ENCODE data around the gene IL17REL. TPM values are rescaled to one million over a fixed set of nuclear protein-coding genes. Genes with fewer than 3 reads are reported as not detected.

IL17REL gene
- total and polyA plus RNA-seq, 12 donors = not detected

DNA sequence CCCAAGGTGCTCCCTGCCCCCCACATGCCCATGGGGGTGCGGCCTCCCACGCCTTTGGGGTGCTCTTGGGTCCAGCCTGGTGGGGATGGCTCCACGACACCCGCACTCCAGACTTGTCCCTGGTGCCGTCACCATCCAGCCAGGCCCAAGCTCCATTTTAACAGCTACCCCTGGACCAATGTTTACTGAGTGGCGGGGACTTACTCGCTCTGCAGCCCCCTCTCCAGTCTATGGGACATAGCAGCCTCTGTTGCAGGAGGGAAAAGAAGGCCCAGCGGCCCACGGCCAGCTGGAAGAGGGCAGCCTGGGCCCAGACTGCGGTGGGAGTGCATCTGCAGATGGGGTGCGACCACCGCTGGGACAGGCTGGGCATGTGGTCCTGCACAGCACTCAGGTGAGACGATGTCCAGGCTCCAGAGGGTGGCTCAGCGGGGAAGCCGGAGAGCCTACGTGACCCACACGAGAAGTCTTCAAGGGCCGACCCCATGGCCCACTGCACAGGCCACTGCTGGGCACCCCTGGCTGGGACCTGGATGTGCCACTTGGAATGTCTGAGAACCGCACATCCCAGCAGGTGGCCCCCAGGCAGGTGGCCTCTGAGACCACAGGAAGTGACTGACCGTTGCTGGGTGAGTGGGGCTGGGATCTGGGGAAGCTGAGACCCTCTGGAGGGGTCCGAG, 18.1 kb downstream of the IL17REL start:
- Histone ChIP-seq H3K36me3 (replicated peaks in 1 of 2) (no peaks in the 10 kb centered on the region), H3K4me1 (replicated peaks in 1 of 2) (peaks cover 0 to 6% of the 10 kb centered on the region in 2 donors), H3K27ac (no peak overlapping the region), H3K27me3 (no peaks in the 10 kb centered on the region), H3K9me3 (replicated peaks in 1 of 3) (peaks cover 0 to 14% (median 0%) of the 10 kb centered on the region in 3 donors), H3K4me3 (no peak overlapping the region)
- TF ChIP-seq, protein P1, sequence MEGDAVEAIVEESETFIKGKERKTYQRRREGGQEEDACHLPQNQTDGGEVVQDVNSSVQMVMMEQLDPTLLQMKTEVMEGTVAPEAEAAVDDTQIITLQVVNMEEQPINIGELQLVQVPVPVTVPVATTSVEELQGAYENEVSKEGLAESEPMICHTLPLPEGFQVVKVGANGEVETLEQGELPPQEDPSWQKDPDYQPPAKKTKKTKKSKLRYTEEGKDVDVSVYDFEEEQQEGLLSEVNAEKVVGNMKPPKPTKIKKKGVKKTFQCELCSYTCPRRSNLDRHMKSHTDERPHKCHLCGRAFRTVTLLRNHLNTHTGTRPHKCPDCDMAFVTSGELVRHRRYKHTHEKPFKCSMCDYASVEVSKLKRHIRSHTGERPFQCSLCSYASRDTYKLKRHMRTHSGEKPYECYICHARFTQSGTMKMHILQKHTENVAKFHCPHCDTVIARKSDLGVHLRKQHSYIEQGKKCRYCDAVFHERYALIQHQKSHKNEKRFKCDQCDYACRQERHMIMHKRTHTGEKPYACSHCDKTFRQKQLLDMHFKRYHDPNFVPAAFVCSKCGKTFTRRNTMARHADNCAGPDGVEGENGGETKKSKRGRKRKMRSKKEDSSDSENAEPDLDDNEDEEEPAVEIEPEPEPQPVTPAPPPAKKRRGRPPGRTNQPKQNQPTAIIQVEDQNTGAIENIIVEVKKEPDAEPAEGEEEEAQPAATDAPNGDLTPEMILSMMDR (IDR thresholded peaks at IDR 0.05) = no peak
- no peak for TF ChIP-seq POLR2A (IDR thresholded peaks at IDR 0.05)
- no peak for DNase-seq
- intact Hi-C loops (cut with DNase I) = loop anchor here in 1 of 2 donors (5.0 kb wide), 1 partner anchor 62 kb away; no protein-coding TSS in a partner anchor
- WGBS, 4 donors = 92 to 95% (median 93%) methylated on average over 10 to 21 of the region's 21 CpGs

DNA sequence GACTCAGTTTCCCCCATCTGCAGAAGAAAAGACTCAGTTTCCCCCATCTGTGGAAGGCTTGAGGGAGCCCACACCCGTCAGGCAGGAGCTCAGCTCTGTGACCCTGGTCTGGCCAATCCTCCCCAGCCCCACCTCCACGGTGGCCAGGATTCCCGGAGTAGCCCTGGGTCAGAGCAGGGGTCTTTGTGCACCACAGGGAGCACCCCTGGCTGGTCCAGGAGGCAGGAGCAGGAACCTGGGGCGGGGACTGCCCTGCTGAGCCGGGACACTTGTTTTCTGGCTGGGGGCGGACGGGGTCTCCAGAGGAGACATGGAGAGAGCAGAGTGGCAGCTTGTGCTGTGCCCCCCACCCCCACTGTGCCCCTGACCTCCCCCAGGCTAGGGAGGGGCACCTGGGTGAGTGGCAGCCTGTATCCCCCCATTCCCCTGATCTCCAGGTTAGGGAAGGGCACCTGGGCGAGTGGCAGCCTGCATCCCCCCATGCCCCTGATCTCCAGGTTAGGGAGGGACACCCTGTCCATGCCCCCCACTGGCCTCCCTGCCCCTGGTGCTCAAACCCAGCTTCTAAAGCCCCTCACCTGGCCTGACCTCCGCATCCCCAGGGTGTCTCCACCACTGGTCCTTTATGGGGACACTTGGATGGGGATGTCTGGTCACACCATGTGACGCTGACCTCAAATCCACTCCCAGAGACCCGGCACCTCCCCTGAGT, 18.8 kb downstream of the IL17REL start:
- H3K4me1 ChIP-seq (replicated peaks in 1 of 2) = peaks cover 0 to 6% of the 10 kb centered on the region in 2 donors
- DNase-seq = no peak
- no peaks in the 10 kb centered on the region for H3K27me3 ChIP-seq
- no peak overlapping the region for H3K4me3 ChIP-seq
- H3K27ac ChIP-seq = no peak overlapping the region
- H3K36me3 ChIP-seq (replicated peaks in 1 of 2) = no peaks in the 10 kb centered on the region
- intact Hi-C loops (cut with DNase I) = loop anchor here in 1 of 2 donors (5.0 kb wide), 1 partner anchor 62 kb away; no protein-coding TSS in a partner anchor
- peaks cover 0 to 14% (median 0%) of the 10 kb centered on the region in 3 donors for H3K9me3 ChIP-seq (replicated peaks in 1 of 3)
- WGBS, 4 donors = 66 to 87% (median 71%) methylated on average over 3 to 11 of the region's 11 CpGs
- no peak for TF ChIP-seq POLR2A (IDR thresholded peaks at IDR 0.05)
- TF ChIP-seq, protein P1 (IDR thresholded peaks at IDR 0.05) = peak in 1 of 6 experiments; percentile 13

GRCh38 chr22:49992921-49993648, 19.5 kb downstream of the IL17REL start:
- Histone ChIP-seq H3K36me3 (replicated peaks in 1 of 2) (no peaks in the 10 kb centered on the region), H3K9me3 (replicated peaks in 1 of 3) (peaks cover 0 to 14% (median 0%) of the 10 kb centered on the region in 3 donors), H3K27ac (no peak overlapping the region), H3K4me3 (no peak overlapping the region), H3K4me1 (replicated peaks in 1 of 2) (peaks cover 0 to 6% of the 10 kb centered on the region in 2 donors), H3K27me3 (no peaks in the 10 kb centered on the region)
- peak; percentile 49 to 77 (median 70) for DNase-seq
- intact Hi-C loops (cut with DNase I) = loop anchor here in 1 of 2 donors (5.0 kb wide), 1 partner anchor 61 kb away; no protein-coding TSS in a partner anchor
- WGBS, 4 donors = 25 to 61% (median 29%) methylated on average over 11 to 23 of the region's 23 CpGs
- TF ChIP-seq POLR2A (IDR thresholded peaks at IDR 0.05) = no peak
- TF ChIP-seq, protein P1 (IDR thresholded peaks at IDR 0.05) = peak; percentile 34 to 80 (median 66)

Data from adrenal gland (tissue), 12 donors.